ENCODE measurements around the gene PNPO. TPM values are rescaled to one million over a fixed set of nuclear protein-coding genes. Genes with fewer than 3 reads are reported as not detected.
A peak's percentile ranks its signal among the peaks of the same experiment; 100 is the strongest.

The PNPO gene
- total and polyA plus RNA-seq, 2 of the 8 experiments (the other 6 are each of a cell fraction or from before 2014, with no cell fraction given) = 7.0 to 8.1 TPM

GRCh38 chr17:47970725-47971499, 29.5 kb downstream of the PNPO start, which contains the start of gene CDK5RAP3:
CDK5RAP3 (plus strand) TSS chr17:47971113; CDS start chr17:47971147, 34 bp downstream.
- Histone ChIP-seq H3K9me3 (ENCODE audit: insufficient read depth in 2 of 2, low read depth in 1 of 2, low read length in 1 of 2) (no peaks in the 10 kb centered on the region), H2BK5ac (ENCODE audit: low read depth, low read length) (peak within 1 kb of the TSS; percentile 95), H3K56ac (replicated peaks; ENCODE audit: insufficient read length, low read depth, low read length) (peak within 1 kb of the TSS; percentile 79), H3K18ac (ENCODE audit: extremely low read depth, low read length) (peak within 1 kb of the TSS; percentile 91), H2BK20ac (ENCODE audit: low read length) (0 out of 2 replicates have a peak within 1 kb of the TSS, but pooled peaks have one; percentile 52), H3K14ac (ENCODE audit: insufficient read length) (no peak within 1 kb of the TSS), H3K36me3 (ENCODE audit: control insufficient read depth in 2 of 4, insufficient read depth in 4 of 4, low read length in 3 of 4) (peaks cover 5 to 17% (median 12%) of the 10 kb centered on the region in 4 experiments; a peak in 5 of 8 replicates), H3K4ac (replicated peaks; ENCODE audit: insufficient read length, low read depth, low read length) (peak within 1 kb of the TSS; percentile 69), H2BK120ac (replicated peaks; ENCODE audit: low read depth, low read length) (peak within 1 kb of the TSS; percentile 30), H4K8ac (ENCODE audit: extremely low read depth, insufficient read depth, low read length) (peak within 1 kb of the TSS; percentile 98), H3K4me1 (replicated peaks in 1 of 4; ENCODE audit: control insufficient read depth in 3 of 4, insufficient read depth in 4 of 4, low read length in 3 of 4) (peaks cover 0 to 6% (median 3%) of the 10 kb centered on the region in 4 experiments; a peak in 6 of 7 replicates), H3K27ac (ENCODE audit: low read depth, low read length) (peak within 1 kb of the TSS; percentile 94), H2BK15ac (ENCODE audit: low read length) (peak within 1 kb of the TSS; percentile 99), H3K27me3 (replicated peaks in 1 of 4; ENCODE audit: control insufficient read depth in 3 of 4, extremely low read depth in 1 of 4, insufficient read depth in 3 of 4, low read length in 3 of 4) (no peaks in the 10 kb centered on the region), H2AK5ac (ENCODE audit: low read depth, low read length) (peak within 1 kb of the TSS; percentile 41; the same call in 1 of the 2 replicates), H3K23me2 (ENCODE audit: low read depth, low read length) (peaks cover 4% of the 10 kb centered on the region), H4K5ac (ENCODE audit: insufficient read length, low read depth, low read length) (peak within 1 kb of the TSS; percentile 93), H3K23ac (ENCODE audit: insufficient read length) (no peak within 1 kb of the TSS), H3K79me2 (ENCODE audit: control insufficient read depth in 1 of 2, insufficient read depth in 2 of 2, low read length in 2 of 2) (peaks cover 0 to 12% of the 10 kb centered on the region in 2 experiments; a peak in 1 of 4 replicates), H2BK12ac (ENCODE audit: low read depth, low read length) (peak within 1 kb of the TSS; percentile 88), H3K4me2 (ENCODE audit: insufficient read depth in 1 of 2, low read depth in 2 of 2, low read length in 2 of 2) (peak within 1 kb of the TSS; percentile 81 to 92), H3K9ac (replicated peaks in 1 of 4; ENCODE audit: extremely low read depth in 1 of 4, low read depth in 3 of 4, low read length in 3 of 4) (peak within 1 kb of the TSS in 3 of 4 experiments; percentile 71 to 83 (median 80); a peak in 6 of 7 replicates), H4K91ac (replicated peaks; ENCODE audit: insufficient read length, low read length) (peak within 1 kb of the TSS; percentile 89), H3K4me3 (ENCODE audit: extremely low read depth in 1 of 4, insufficient read depth in 2 of 4, low read depth in 3 of 4, low read length in 4 of 4) (peak within 1 kb of the TSS; percentile 54 to 73 (median 64)), H2AFZ (ENCODE audit: low read length) (peak within 1 kb of the TSS; percentile 100), H3K79me1 (ENCODE audit: low read depth, low read length) (no peaks in the 10 kb centered on the region), H4K20me1 (replicated peaks in 1 of 2; ENCODE audit: control insufficient read depth in 1 of 2, insufficient read depth in 2 of 2, low read length in 2 of 2) (no peaks in the 10 kb centered on the region)
- 2% methylated on average over 46 of the region's 62 CpGs; no CpG with 5 or more reads in 1 of the 2 experiments for WGBS, 2 experiments (ENCODE audit: extremely low coverage in 1 of 2, insufficient coverage in 1 of 2, insufficient read length in 1 of 2, insufficient replicate concordance in 2 of 2, low coverage in 1 of 2, low lambda C conversion rate in 2 of 2, missing lambda C conversion rate in 1 of 2)
- FAIRE-seq (no peak), DNase-seq (ENCODE audit: low read depth in 1 of 2, low spot score in 2 of 2) (peak; percentile 99)
- CTCF ChIA-PET (ENCODE audit: partially characterized antibody) = interaction anchor here (0.7 to 40.5 kb wide), 29 partner anchors 8 to 1022 kb away, joined by 3 to 1010 read pairs (median 5); partner anchors contain the start of genes CBX1, PNPO, PRR15L and SCRN2
- POLR2A ChIA-PET (ENCODE audit: partially characterized antibody) = interaction anchor here (0.7 to 2.4 kb wide), 27 partner anchors 10 to 873 kb away, joined by 3 to 16 read pairs (median 4); partner anchors contain the start of genes CBX1, NFE2L1, PRR15L and SP2
- TF ChIP-seq TAF1 (IDR thresholded peaks at IDR 0.05; ENCODE audit: low read depth, low read length) (peak; percentile 82; the same call in 1 of the 2 replicates), HDAC2 (IDR thresholded peaks at IDR 0.05; ENCODE audit: borderline replicate concordance in 1 of 2, low read depth in 2 of 2, low read length in 2 of 2) (peak; percentile 52 to 93; a peak in 2 of 4 replicates), ASH2L (IDR thresholded peaks at IDR 0.05; ENCODE audit: low read length) (peak; percentile 23), KDM4A (IDR thresholded peaks at IDR 0.05; ENCODE audit: low read depth, low read length, severe bottlenecking) (peak; percentile 96), RBBP5 (IDR thresholded peaks at IDR 0.05; ENCODE audit: borderline replicate concordance, low read depth, low read length) (0 out of 2 replicates have a peak, but pooled peaks have one; percentile 31), SIN3A (conservative IDR thresholded peaks at IDR 0.05 in 1 of 2, IDR thresholded peaks at IDR 0.05 in 1 of 2; ENCODE audit: low read depth in 1 of 2, low read length in 2 of 2) (peak; percentile 46 to 64; a peak in 2 of 4 replicates), POLR2A (IDR thresholded peaks at IDR 0.05; ENCODE audit: control extremely low read depth in 1 of 2, low read depth in 2 of 2, low read length in 2 of 2) (peak; percentile 66 to 91), POLR2AphosphoS5 (IDR thresholded peaks at IDR 0.05; ENCODE audit: low read depth, low read length) (peak; percentile 92), NANOG (IDR thresholded peaks at IDR 0.05; ENCODE audit: insufficient read depth, low read depth, low read length, poor library complexity, severe bottlenecking) (peak; percentile 23), TBP (IDR thresholded peaks at IDR 0.05; ENCODE audit: low read depth, low read length) (peak; percentile 67)

Measured in H1 (cell line).